Mammary microvascular endothelial cell (primary cell): Measurements from ENCODE around the gene HSD17B3. TPM values are rescaled to one million over a fixed set of nuclear protein-coding genes. Genes with fewer than 3 reads are reported as not detected.

Experiments used
- total RNA-seq: library from RNA; depleted of rRNA; stranded (reverse); fragments of >200 nt; gene quantifications from 2 replicates; pipeline ENCODE4 v1.2.3, GENCODE V29; 2015

HSD17B3 gene
- not detected in 2 replicates for total RNA-seq

GRCh38 chr9:96302021-96302420 is at the start of gene HSD17B3:
Gene HSD17B3, minus strand, starts transcription at chr9:96302176. Its CDS starts 72 bp downstream, at chr9:96302104.

Other genes with a start within 250 kb of the HSD17B3 start
- 26.3 and 28.9 TPM in 2 replicates for gene SLC35D2, start 81.5 kb upstream of the HSD17B3 start, total RNA-seq
- gene ZNF367, start 116.2 kb upstream of the HSD17B3 start, total RNA-seq = 9.4 and 10.2 TPM in 2 replicates
- gene HABP4, start 148.0 kb upstream of the HSD17B3 start, total RNA-seq = 11.7 and 13.3 TPM in 2 replicates